Activated CD8-positive, alpha-beta memory T cell treated with anti-CD3 and anti-CD28 coated beads, Interleukin-2, amount 50 U/mL, for 48 hours (primary cell): ENCODE measurements around the gene SP9.

Experiments
- DNase-seq: peaks from one replicate; pipeline ENCODE4 v3.0.0-alpha.2; 2020

SP9 gene

DNA sequence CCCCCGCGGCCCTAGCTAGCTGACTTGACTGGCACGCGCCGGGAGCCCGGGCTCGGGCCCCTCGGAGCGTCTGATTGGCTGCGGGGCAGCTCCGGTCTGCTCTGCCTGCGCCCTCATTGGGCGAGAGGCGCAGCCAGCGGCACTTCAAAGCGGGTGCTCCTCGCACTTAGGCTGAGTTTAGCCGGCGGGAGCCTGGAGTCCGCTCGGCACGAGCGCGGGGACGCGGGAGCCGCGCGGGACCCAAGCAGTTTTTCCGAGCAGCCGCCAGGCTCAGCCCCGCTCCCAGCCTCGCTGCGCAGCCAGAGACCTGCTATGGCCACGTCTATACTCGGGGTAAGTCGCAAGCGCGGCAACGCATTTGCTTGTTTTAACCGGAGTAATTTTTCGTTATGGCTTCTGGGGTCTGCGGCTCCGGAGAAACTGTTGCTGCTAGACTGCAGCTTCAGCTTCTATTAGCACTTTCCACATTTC is at the start of gene SP9:
SP9 (plus strand) TSS at position 174 of the 471 bp plus-strand sequence; CDS start at position 313, 139 bp downstream.
- peak; percentile 66 for DNase-seq

DNA sequence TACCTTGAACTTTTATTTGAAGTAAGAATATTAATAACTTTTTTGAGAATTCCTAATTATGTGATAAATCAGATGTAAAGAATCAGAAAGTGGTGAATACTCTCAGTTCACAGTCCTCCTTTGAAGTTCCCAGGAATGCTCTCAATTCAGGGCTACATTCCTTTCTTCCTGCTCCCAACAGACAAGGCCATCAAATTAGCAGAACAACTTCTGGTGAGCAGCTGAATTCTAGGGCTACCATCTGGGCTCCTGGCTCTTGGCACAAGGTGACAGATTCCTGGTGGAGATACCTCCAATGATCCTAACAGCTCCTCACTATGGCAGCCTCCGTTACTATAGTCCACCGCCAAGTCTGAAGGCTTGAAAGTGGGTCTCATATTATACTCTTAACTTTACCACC is 48.6 kb upstream of the SP9 start:
- no peak for DNase-seq

DNA sequence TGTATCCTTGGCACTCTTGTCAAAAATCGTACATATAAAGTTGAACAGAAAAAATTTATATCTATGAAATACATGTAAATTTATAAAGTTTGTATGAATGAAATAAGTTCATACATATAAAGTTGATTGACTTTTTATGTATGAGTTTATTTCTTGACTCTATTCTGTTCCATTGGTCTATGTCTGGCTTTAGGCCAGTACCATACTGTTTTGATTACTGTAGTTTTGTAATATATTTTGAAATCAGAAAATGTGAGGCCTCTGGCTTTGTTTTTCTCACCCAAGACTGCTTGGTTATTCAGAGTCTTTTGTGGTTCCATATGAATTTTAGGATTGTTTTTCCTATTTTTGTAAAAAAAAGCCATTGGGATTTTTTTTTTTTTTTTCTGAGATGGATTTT is 41.8 kb upstream of the SP9 start:
- DNase-seq = no peak

DNA sequence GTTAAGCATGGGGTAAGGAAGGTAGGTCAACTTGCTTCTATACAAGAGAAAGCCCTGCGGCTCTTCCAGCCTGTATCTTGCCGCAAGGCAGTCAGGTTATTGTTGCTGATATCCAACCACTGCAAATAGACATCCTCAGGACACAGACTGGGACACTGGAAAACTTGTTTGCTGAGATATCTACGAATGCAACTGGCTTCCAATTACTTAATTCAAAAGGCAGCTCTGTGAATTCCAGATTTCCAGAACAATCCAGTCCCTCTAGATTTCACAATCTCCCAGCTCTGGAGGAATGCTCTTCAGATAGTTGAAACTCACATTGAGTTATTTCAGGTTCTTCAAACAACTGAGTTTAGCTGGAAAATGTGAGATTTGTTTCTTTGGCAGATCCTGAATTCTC is 34.6 kb upstream of the SP9 start:
- no peak for DNase-seq

DNA sequence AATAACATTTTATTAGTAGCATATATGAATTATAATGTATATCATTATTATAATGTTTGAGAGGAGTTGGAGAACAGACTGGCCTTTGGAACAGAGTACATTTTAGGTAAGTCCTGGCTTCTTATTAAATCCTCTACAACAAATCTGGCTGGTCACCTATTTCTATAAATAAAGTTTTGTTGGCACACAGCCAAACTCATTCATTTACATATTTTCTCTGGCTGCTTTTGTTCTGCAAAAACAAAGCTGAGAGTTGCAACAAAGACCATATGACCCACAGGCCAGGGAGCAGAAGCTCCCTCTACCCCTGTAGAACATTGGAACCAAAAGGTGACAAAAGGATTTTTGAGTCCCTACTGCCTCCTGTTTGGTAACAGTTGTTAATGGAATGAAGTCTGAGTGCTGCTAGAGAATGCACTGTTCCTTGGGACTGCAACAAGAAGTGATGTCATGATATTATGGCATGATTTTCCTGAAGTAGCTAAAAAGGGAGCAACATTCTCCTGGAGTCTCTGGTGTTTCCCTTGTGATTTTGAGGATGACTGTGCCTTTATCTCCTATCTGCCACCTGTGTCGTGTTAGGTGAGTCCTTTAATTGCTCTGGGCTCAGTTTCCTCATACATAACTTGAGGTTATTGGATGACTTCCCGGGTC is 22.0 kb upstream of the SP9 start:
- DNase-seq = no peak

DNA sequence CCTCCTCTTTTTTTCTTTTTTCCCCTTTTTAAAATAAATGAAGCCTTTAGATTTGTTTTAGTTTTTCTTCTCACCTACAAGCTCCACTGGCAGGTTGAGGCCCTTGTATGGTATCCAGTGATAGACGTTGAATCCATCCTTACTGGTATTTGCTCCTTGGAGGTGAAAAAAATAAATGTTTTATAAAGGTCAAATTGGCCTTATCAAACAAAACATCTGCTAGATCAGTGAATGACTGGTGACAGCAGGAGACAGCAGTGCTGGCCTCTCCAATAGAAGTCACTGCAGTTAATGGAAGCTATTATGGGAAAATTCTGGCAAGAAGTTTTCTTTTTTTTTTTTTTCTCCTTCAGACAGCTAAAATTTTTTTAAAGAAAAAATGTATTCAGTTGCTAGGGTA is 12.6 kb upstream of the SP9 start:
- no peak for DNase-seq

DNA sequence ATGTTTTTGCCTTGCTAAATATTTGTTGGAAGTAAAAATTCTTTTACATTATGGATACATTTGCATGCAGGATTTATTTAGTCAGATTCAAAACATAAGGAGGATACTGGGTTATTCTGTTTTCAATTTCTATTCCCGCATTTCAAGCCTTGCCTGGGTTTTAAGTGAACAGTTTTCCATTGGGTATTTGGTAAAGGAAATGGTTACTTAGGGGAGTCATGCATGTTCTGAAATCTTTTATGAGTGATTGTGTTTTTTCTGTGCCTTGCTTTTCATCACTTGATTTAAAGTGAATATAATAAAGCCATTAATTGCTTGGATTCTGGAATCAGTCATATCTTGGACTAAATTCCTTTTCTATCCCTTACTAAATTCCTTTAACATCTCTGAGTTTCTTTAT is 12.0 kb upstream of the SP9 start:
- no peak for DNase-seq

DNA sequence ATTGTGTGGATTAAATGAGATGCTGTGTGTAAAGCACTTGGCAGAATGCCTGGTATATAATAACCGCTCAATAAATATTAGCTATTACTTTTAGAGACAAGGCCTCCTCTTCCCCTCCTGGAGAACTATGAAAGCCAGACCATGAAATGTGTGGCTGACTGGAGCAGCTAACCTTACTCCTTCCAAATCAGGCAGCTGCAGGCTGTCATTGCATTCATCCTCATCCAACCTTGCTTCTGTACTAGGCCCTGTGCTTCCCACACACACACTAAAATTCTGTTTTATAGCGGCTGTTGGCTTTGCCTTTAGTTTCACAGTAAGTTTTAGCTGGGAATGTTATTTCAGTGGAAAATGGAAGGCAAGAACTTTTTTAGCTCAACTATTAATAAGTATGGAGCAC is 10.2 kb upstream of the SP9 start:
- no peak for DNase-seq

DNA sequence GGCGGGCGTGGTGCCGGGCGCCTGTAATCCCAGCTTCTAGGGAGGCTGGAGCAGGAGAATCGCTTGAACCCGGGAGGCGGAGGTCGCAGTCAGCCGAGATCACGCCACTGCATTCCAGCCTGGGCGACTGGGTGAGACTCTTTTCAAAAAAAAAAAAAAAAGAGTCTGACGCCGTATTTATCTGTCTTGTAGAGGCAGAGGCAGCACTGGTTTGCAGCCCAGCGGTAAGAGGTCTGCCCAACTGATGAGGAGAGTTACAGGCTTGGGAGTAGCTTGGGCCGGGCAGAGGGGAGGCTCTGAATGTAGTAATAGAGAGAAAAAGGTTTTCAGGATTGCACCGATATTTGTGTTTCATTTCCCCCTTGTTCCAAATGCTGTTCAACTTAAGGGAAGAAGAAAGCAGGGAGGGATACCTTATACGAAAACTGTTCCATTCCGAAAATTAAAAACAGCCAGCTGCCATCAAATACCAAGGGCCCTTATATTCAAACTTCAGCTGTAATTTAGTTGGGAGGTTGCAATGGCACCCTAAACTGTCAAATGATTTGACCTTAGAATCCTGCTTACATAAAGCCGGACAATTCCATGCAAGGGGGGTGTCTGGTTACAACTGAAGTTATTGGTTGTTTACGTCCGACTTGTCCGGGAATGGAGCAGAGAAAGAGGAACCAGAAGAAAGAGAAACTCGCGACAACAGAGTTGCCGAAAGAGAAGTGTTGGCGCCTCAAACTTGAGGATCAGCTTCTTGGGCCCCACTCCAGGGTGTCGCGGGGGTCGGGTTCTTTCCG is 9.2 kb upstream of the SP9 start:
- DNase-seq = no peak

DNA sequence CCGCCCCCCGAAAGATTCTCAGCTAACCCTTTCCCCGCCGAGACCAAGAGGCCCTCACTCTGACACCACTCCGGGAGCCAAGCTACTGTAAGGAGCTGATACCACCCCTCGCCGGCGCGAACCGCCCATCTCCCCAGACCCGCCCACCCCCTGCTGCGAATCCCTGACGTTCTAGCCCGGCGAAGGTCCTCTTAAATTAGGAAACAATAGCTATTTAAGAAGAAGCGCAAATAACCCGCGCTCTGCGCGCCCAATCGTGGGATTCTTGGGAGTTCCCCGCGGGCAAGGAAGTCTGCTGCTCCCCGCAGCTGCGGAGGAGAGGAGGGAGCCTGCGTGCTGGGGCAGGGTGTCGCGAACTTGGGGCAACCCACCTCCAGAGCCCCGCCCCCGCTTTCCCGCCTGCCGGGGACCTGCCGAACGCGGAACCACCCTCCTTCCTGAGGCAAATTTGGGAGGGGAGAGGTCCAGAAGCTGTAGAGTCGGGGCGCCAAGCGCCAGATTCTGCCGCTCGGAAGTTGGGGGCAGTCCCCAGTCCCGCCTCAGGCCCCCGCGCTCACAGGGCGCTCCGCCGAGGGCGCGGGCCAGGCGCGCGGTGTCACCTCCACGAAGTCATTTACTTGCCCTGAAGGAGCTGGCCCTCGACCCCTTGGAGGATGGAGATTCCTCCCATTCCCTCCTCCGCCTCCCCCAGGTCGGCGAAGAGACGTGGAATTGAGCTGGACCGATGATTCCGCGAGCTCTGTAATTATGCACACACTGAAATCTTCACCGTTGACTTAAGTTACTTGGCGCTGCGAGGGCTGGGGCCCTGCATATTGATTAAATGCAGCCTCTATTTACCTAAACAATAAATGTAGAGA is 8.4 kb upstream of the SP9 start:
- peak; percentile 68 for DNase-seq

DNA sequence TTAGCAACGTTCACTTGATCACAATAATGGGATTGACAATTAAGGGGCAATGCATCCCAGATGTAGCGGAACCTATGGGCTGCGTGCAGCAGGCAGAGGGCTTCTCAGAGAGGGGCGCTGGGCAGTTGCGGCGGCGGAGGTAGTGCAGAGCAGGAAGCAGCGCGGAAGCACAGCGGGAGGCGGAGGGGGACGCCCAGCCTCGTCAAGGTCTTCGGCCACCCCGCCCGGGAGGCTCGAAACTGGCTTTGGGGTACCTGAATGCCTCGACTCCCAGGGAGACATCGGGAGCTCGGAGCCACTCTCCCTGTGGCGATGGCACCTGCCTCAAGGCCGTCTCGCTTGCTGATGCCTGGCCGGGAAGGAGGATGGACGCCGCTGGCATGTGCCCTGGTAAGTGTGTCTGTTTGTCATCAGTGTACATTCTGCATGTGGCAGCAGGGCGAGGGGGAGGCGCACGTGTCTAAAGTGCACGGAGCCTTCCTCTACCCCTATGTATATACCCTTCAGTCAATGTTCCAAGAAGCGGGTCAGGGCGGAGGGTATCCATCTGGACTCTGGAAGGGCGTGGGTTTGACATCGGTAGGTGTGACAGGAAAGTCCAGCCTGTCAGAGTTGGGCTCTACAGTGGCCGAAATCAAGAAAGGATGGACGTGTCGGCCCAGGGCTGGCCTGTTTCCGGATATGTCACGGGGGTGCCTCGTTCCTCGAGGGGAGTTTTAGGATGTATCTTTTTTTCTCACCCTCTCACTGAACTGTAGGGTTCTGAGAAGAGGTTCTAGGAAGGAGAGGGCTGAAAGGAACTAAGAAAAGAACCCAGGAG is 7.5 kb upstream of the SP9 start:
- peak; percentile 66 for DNase-seq

DNA sequence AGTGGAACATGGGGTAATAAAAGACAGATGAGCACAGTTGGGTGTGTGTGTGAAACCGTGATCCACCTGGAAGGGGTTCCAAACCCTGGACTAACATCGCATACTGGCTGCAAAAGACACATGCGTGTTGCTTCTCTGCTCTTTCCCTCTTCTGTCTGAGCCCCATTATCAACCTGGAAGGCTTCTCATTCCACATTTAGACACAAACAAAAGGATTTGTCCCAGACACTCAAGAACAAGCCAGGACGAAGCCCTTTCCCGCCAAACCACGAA is 7.0 kb upstream of the SP9 start:
- no peak for DNase-seq

DNA sequence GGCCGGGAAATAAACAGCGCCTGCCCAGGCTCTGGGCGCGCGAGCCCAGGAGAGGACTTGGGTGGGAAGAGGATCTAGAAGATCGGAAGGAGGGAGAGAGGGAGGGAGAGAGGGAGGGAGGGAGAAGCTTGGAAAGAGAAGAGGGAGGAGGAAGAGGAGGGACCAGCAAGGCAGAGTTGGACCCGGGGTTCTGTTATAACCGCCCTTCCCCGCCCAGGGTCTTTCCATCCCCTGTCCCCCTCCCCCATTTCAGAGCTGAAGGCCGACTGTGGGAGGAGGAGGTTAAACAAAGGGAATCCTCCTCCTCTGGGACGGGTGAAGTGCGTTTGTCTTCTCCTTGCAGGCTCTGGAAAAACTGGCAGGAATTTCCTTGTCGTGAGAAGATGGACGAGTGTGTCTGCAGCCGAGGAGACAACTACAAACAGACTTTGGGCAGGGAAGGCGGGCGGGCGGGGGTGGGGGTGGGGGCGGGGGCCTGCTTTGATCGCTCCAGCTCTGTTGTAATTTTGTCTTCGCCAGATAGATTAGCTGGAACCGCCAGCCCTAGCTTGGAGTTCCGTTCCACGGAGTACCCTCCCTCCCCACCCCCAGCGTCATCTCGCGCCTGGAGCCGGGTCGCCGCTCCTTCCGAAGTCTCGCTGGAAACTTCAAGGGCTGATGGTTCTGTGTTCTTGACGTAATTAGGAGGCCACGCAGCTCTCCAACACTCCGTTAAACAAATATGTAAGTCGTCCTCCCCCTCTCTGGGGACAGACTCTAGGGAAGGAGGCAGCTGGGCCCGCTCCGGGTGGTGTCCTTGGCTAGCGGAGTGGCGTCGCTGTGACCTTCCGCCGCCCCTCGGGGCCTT is 6.4 kb upstream of the SP9 start:
- DNase-seq = peak; percentile 57

DNA sequence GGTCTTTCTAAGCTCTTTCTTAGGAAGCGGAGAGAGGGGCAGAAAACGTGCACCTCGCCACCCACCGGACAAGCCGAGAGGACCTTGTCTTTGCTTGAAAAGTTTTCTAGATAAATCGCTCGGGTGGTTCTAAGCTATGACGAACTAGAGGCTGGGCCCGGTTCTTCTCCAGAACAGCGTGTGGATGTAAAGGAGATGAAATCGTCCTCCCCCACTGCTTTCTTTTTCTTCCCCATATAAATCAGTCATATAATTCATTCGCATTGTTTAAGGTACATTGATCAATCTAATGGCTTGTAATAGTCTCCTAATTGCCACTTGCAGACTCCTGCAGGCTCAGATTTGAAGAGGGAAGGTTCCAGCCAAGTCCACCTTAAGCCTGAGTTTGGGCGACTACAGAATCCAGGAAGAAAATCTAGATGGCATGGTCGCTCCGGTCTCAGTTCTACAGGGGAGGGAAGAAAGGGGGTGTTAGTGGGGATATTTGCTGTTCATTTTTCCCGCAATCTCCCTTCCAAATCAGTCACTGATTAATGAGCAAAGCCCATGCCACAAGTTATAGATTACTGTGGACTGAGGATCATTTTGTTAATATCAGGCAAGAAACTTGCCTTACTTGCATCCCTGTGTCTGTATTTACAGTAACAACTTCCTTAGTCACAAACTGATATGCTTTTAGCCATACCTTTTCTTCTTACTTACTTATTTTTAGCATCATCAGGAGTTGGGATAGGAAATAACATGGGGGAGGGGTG is 5.6 kb upstream of the SP9 start:
- DNase-seq = no peak

DNA sequence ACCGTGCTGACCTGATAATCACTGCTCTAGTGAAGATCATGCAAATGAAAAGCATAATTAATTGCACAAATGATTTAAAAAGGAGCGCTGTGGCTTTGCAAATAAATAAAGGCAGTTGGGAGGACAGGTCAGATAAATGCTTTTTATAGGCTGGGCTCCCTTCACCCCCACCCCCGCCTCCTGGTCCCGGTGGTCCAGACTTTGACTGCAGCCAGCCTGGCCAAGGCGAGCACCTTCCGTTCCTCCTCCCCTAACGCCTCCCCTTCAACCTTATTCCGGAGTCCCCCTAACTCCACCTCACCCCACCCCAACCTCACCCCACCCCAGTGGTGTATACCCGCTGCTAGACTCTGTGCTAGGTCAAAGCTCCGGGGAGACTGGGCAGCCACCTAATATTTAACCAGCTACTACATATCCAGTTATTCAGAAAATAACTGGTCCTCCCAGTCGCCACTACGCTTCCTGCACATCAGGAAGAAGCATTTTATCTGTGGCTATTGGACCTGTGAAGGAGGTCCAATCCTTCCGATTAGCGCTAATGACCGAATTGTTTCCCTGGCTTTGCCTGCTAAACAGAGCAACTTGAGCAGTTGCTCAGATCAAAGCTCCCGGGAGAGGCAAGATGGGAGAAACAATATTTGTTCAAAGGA is 3.7 kb upstream of the SP9 start:
- no peak for DNase-seq

DNA sequence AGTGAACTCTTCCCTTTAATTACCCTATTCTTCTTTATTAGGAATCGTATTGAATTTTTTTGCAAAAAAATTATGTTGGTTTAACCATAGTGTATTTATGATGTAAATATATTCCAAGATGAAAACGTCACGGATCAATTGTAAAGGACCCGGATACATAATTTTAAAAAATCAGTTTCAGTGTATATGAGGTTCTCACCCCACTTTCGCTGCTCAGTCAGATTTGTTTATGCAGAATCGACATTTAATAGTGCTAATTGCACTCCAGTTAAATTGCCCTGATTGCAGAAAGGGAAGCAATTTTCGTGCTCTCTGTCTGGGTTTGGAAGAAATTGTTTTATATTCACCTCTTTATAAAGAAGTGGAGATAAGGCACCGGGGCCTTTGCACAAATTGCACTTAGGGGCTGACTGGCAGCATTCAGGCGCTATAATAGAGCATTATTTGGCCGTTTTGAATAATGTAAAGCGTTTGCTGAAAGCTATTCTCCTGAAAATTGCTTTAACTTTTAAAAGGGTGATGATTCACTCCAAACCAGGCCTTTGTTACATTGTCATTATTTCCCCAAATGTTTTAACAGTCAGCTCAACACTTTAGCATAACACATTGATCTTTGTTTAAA is 3.0 kb upstream of the SP9 start:
- no peak for DNase-seq

DNA sequence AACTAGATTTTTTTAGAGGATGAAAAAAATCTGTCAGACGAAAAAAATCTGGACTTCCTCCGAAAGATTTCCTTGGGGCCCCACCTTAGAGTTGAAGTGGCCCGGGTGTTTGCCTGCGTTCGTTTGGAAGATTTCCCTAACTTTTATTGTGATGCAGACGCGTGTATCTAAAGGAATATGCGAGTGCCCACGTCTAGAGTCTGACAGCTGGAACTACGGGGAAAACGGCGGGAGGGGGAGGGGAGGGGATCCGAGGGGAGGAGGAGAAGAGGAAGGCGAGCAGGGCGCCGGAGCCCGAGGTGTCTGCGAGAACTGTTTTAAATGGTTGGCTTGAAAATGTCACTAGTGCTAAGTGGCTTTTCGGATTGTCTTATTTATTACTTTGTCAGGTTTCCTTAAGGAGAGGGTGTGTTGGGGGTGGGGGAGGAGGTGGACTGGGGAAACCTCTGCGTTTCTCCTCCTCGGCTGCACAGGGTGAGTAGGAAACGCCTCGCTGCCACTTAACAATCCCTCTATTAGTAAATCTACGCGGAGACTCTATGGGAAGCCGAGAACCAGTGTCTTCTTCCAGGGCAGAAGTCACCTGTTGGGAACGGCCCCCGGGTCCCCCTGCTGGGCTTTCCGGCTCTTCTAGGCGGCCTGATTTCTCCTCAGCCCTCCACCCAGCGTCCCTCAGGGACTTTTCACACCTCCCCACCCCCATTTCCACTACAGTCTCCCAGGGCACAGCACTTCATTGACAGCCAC is 2.4 kb upstream of the SP9 start:
- no peak for DNase-seq

DNA sequence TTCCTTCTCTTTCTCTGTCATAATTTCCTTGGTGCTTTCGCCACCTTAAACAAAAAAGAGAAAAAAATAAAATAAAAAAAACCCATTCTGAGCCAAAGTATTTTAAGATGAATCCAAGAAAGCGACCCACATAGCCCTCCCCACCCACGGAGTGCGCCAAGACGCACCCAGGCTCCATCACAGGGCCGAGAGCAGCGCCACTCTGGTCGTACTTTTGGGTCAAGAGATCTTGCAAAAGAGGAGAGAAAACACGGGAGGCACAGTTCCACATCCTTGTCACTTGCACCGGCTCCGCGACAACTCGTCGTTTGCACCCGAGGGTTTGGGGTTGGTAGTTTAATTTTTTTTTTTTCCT is 1.8 kb upstream of the SP9 start:
- no peak for DNase-seq
